DND-41 (cell line): ENCODE results near the gene SEMA3B.

Source experiments
- ATAC-seq: fragments of 200-7000 bp; cut with Tn5 transposase; 3 replicates; pipeline ENCODE4 v1.9.1; 2021; ENCODE audit warnings: low read depth; ENCODE audit not compliant: insufficient read depth
- DNase-seq: peaks from one replicate; pipeline ENCODE4 v3.0.0-alpha.2; 2020
- H2AFZ ChIP-seq: 2 replicates; pipeline ENCODE4 v1.6.0; 2012; ENCODE audit warnings: low read depth, low read length
- H3K27ac ChIP-seq: 2 replicates; pipeline ENCODE4 v1.5.1; 2012; ENCODE audit warnings: low read length, inconsistent platforms
- H3K27me3 ChIP-seq: fragments of 200-600 bp; sonication (generic); 2 replicates; pipeline ENCODE4 v1.6.0; 2012; ENCODE audit warnings: low read length, mild to moderate bottlenecking, inconsistent platforms; ENCODE audit not compliant: insufficient read depth, poor library complexity
- H3K36me3 ChIP-seq: 2 replicates; pipeline ENCODE4 v1.5.1; 2012; ENCODE audit warnings: low read length, inconsistent platforms; ENCODE audit not compliant: insufficient read depth
- H3K4me1 ChIP-seq: 2 replicates; pipeline ENCODE4 v1.5.1; 2012; ENCODE audit warnings: mild to moderate bottlenecking, low read length; ENCODE audit not compliant: insufficient read depth
- H3K4me2 ChIP-seq: 2 replicates; pipeline ENCODE4 v1.6.0; 2012; ENCODE audit warnings: mild to moderate bottlenecking, moderate library complexity, low read length, inconsistent platforms; ENCODE audit not compliant: insufficient read depth
- H3K4me3 ChIP-seq, 2 experiments: fragments of 200-600 bp in 1 of 2; shearing (Covaris generic) in 1 of 2; 2 replicates each; pipeline ENCODE4 v1.5.1; 2012 to 2016; ENCODE audit warnings: inconsistent platforms in 2 of 2, low read length in 2 of 2, mild to moderate bottlenecking in 2 of 2, low read depth in 1 of 2, moderate library complexity in 1 of 2
- H3K79me2 ChIP-seq: 2 replicates; pipeline ENCODE4 v1.6.0; 2012; ENCODE audit warnings: low read length, inconsistent platforms; ENCODE audit not compliant: insufficient read depth
- H3K9ac ChIP-seq: 2 replicates; pipeline ENCODE4 v1.6.0; 2012; ENCODE audit warnings: low read depth, mild to moderate bottlenecking, inconsistent platforms, low read length, moderate library complexity
- H3K9me3 ChIP-seq: 2 replicates; pipeline ENCODE4 v1.5.1; 2012; ENCODE audit warnings: low read length, moderate library complexity, mild to moderate bottlenecking, inconsistent platforms; ENCODE audit not compliant: insufficient read depth, severe bottlenecking
- H4K20me1 ChIP-seq: 2 replicates; pipeline ENCODE4 v1.6.0; 2012; ENCODE audit warnings: low read length; ENCODE audit not compliant: insufficient read depth
- EZH2 ChIP-seq: IDR thresholded peaks from 3 replicates; pipeline ENCODE4 v1.6.1; 2012; ENCODE audit warnings: borderline replicate concordance, low read depth, mild to moderate bottlenecking, moderate library complexity, low read length, inconsistent platforms; ENCODE audit not compliant: severe bottlenecking
- TF ChIP-seq, protein P1 (sequence below): IDR thresholded peaks from 2 replicates; pipeline ENCODE4 v1.5.1; 2012; ENCODE audit warnings: borderline replicate concordance, low read length, moderate library complexity, mild to moderate bottlenecking; ENCODE audit not compliant: poor library complexity, severe bottlenecking; ENCODE audit errors: extremely low read depth

The SEMA3B gene

DNA sequence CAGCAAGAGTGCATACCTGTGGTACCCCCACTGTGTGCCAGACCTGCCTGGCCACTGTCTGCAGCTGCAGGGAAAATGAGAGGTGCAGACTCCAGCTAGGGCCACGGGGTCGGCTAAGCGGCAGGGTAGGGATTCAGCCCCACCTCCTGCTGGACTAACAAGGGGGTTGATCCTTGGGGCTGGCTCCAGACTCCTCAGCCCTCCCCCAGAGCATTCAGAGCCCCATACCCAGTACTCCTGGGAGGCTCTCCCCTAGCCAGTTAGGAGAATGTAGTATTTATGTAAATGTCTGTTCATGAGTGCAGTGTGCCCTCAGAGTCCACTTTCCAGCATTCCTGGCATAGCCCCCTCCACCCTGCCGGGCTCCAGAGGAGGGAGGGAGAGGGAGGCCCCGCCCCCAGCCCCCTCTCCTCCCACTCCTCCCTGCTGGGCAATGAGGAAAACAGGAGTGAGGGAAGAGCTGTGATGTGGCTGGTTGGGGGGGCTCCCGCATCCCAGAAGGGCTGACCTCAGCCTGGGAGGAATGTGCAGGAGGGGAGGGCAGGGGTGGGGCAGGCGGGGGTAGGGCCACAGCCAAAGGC is 4.5 kb upstream of the SEMA3B start:
- Histone ChIP-seq H3K9me3 (no peaks in the 10 kb centered on the region), H2AFZ (no peak overlapping the region), H3K9ac (no peak overlapping the region), H3K4me3 (no peak overlapping the region), H3K4me2 (no peak overlapping the region), H3K4me1 (peaks cover 17% of the 10 kb centered on the region), H3K36me3 (no peaks in the 10 kb centered on the region), H3K79me2 (no peaks in the 10 kb centered on the region), H4K20me1 (no peaks in the 10 kb centered on the region), H3K27me3 (no peaks in the 10 kb centered on the region), H3K27ac (no peak overlapping the region)
- TF ChIP-seq, protein P1, sequence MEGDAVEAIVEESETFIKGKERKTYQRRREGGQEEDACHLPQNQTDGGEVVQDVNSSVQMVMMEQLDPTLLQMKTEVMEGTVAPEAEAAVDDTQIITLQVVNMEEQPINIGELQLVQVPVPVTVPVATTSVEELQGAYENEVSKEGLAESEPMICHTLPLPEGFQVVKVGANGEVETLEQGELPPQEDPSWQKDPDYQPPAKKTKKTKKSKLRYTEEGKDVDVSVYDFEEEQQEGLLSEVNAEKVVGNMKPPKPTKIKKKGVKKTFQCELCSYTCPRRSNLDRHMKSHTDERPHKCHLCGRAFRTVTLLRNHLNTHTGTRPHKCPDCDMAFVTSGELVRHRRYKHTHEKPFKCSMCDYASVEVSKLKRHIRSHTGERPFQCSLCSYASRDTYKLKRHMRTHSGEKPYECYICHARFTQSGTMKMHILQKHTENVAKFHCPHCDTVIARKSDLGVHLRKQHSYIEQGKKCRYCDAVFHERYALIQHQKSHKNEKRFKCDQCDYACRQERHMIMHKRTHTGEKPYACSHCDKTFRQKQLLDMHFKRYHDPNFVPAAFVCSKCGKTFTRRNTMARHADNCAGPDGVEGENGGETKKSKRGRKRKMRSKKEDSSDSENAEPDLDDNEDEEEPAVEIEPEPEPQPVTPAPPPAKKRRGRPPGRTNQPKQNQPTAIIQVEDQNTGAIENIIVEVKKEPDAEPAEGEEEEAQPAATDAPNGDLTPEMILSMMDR = no peak
- TF ChIP-seq EZH2 = no peak
- no peak for DNase-seq
- no peak for ATAC-seq

DNA sequence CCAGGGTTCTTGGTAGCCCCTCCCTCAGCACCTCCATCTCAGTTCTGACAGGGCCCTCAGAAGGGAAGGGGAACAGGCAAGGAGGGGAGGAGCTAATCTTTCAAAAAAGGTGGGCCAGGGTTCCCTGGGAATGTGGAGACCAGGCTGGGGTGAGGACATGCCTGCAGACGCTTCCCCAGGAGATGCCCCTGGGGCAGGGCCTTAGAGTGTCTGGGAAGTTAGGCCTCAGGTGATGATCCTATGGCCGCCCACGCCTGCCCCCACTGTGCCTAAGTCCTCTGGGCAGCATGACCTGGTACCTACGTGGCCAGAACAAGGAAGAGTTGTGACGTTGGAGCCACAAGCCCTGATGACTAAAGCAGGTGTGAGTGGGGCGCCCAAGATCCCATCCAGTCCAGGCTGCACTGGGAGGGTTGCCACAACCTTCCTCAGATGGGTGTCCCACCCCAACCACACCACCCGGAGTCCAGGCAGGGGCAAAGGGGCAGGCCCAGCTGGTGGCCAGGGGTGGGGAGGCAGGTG is 3.9 kb upstream of the SEMA3B start:
- Histone ChIP-seq H3K36me3 (no peaks in the 10 kb centered on the region), H3K27ac (no peak overlapping the region), H3K4me2 (no peak overlapping the region), H3K27me3 (no peaks in the 10 kb centered on the region), H3K9ac (no peak overlapping the region), H4K20me1 (no peaks in the 10 kb centered on the region), H3K4me3 (no peak overlapping the region), H2AFZ (no peak overlapping the region), H3K4me1 (peaks cover 13% of the 10 kb centered on the region), H3K9me3 (no peaks in the 10 kb centered on the region), H3K79me2 (no peaks in the 10 kb centered on the region)
- TF ChIP-seq, protein P1 = no peak
- TF ChIP-seq EZH2 = no peak
- no peak for ATAC-seq
- no peak for DNase-seq

DNA sequence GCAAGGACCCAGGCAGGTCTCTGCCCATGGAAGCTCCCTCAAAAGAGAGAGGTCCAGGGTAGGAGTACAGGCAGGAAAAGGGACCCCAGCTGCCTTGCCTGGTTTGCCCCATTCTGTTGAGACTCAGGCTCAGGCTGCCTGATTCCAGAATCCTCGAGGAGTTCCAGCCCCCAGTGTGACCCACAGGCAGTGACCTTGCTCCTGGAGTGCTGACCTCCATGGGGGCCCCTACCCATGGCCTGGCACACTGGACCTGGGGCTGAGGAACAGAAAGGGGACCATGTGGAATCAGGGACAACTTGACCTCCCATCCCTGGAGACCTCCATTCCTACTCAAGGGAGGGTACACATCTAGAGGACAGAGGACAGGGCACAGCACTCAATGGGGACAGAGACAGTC is 3.4 kb upstream of the SEMA3B start:
- no peak for DNase-seq
- no peaks in the 10 kb centered on the region for H3K36me3 ChIP-seq
- no peak overlapping the region for H3K9ac ChIP-seq
- H3K9me3 ChIP-seq = no peaks in the 10 kb centered on the region
- no peaks in the 10 kb centered on the region for H3K79me2 ChIP-seq
- no peak overlapping the region for H3K27ac ChIP-seq
- H3K27me3 ChIP-seq = no peaks in the 10 kb centered on the region
- TF ChIP-seq, protein P1 = no peak
- no peak for TF ChIP-seq EZH2
- H2AFZ ChIP-seq = no peak overlapping the region
- peaks cover 9% of the 10 kb centered on the region for H3K4me1 ChIP-seq
- no peak for ATAC-seq
- no peak overlapping the region for H3K4me2 ChIP-seq
- no peaks in the 10 kb centered on the region for H4K20me1 ChIP-seq
- no peak overlapping the region for H3K4me3 ChIP-seq

DNA sequence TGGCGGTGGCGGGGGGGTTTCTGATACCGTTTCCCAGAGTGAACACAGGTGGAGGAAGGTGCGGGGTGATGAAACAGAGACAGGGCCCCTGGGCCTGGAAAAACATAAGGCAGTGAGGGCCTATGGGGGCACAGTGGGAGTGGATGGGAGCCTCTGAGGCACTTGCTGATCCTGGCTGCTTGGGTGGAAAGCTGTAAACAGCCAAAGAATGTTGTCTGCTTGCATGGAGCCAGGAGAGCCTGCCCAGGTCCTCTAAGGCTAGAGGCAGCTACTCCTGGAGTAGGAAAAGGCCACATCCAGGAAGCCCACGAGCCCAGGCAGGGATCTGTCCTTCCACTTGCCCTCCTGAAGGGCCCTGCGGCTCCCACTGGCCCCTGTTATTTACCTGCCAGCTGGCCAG is 2.9 kb upstream of the SEMA3B start:
- Histone ChIP-seq H3K27ac (no peak overlapping the region), H3K27me3 (no peaks in the 10 kb centered on the region), H3K4me2 (no peak overlapping the region), H3K4me1 (peaks cover 4% of the 10 kb centered on the region), H3K9me3 (no peaks in the 10 kb centered on the region), H3K79me2 (no peaks in the 10 kb centered on the region), H4K20me1 (no peaks in the 10 kb centered on the region), H3K9ac (no peak overlapping the region), H3K36me3 (no peaks in the 10 kb centered on the region), H3K4me3 (no peak overlapping the region), H2AFZ (no peak overlapping the region)
- ATAC-seq = no peak
- no peak for DNase-seq
- no peak for TF ChIP-seq EZH2
- TF ChIP-seq, protein P1 = no peak
